HFF-Myc (cell line): Measurements from ENCODE around the gene EIF2D.

Experiments used
- DNase-seq: peaks from one replicate; pipeline ENCODE4 v3.0.0-alpha.2; 2011; ENCODE audit warnings: low read depth; ENCODE audit errors: extremely low read depth
- H3K4me3 ChIP-seq: replicated peaks from 2 replicates; pipeline ENCODE4 v1.5.1; 2011; ENCODE audit warnings: low read depth, mild to moderate bottlenecking, control low read depth, low read length
- TF ChIP-seq, protein P1 (sequence below): IDR thresholded peaks from 2 replicates; pipeline ENCODE4 v1.5.1; 2012; ENCODE audit warnings: mild to moderate bottlenecking, low read depth, low read length, control low read depth; ENCODE audit errors: missing control alignments

EIF2D gene

GRCh38 chr1:206551296-206551985, 60.8 kb downstream of the EIF2D start:
- no peak for DNase-seq
- TF ChIP-seq, protein P1, sequence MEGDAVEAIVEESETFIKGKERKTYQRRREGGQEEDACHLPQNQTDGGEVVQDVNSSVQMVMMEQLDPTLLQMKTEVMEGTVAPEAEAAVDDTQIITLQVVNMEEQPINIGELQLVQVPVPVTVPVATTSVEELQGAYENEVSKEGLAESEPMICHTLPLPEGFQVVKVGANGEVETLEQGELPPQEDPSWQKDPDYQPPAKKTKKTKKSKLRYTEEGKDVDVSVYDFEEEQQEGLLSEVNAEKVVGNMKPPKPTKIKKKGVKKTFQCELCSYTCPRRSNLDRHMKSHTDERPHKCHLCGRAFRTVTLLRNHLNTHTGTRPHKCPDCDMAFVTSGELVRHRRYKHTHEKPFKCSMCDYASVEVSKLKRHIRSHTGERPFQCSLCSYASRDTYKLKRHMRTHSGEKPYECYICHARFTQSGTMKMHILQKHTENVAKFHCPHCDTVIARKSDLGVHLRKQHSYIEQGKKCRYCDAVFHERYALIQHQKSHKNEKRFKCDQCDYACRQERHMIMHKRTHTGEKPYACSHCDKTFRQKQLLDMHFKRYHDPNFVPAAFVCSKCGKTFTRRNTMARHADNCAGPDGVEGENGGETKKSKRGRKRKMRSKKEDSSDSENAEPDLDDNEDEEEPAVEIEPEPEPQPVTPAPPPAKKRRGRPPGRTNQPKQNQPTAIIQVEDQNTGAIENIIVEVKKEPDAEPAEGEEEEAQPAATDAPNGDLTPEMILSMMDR: no peak

GRCh38 chr1:206550446-206550845, 61.8 kb downstream of the EIF2D start:
- TF ChIP-seq, protein P1: no peak
- DNase-seq: no peak
- no peak overlapping the region for H3K4me3 ChIP-seq

More at GRCh38 chr1:206551296-206551985, 60.8 kb downstream of the EIF2D start:
- H3K4me3 ChIP-seq: no peak overlapping the region

GRCh38 chr1:206547104-206547503, 65.2 kb downstream of the EIF2D start:
- H3K4me3 ChIP-seq: no peak overlapping the region
- no peak for DNase-seq
- TF ChIP-seq, protein P1: no peak

DNA sequence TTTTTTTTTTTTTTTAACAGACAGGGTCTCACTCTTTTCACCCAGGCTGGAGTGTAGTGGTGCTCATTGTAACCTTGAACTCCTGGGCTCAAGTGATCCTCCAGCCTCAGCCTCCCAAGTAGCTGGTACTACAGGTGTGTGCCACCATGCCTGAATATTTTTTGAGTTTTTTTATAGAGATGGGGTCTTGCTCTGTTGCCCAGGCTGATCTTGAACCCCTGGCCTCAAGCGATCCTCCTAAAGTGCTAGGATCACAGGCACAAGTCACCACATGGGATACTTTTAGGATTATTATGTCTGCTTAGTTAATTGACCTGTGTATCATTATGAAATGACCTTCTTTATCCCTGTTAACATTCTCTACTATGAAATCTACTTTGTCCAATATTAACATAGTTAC, 66.9 kb downstream of the EIF2D start:
- no peak overlapping the region for H3K4me3 ChIP-seq
- TF ChIP-seq, protein P1: no peak
- no peak for DNase-seq

GRCh38 chr1:206544562-206545257, 67.6 kb downstream of the EIF2D start:
- H3K4me3 ChIP-seq: no peak overlapping the region
- TF ChIP-seq, protein P1: peak; percentile 94
- DNase-seq: peak; percentile 14
